ENCODE data around the gene TSHZ2.

Gene TSHZ2

GRCh38 chr20:53040693-53041589, 68.8 kb downstream of the TSHZ2 start:
- TF ChIP-seq, protein P1, sequence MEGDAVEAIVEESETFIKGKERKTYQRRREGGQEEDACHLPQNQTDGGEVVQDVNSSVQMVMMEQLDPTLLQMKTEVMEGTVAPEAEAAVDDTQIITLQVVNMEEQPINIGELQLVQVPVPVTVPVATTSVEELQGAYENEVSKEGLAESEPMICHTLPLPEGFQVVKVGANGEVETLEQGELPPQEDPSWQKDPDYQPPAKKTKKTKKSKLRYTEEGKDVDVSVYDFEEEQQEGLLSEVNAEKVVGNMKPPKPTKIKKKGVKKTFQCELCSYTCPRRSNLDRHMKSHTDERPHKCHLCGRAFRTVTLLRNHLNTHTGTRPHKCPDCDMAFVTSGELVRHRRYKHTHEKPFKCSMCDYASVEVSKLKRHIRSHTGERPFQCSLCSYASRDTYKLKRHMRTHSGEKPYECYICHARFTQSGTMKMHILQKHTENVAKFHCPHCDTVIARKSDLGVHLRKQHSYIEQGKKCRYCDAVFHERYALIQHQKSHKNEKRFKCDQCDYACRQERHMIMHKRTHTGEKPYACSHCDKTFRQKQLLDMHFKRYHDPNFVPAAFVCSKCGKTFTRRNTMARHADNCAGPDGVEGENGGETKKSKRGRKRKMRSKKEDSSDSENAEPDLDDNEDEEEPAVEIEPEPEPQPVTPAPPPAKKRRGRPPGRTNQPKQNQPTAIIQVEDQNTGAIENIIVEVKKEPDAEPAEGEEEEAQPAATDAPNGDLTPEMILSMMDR (IDR thresholded peaks at IDR 0.05; ENCODE audit: low read depth, low read length) = no peak
- H3K4me3 ChIP-seq (replicated peaks in 1 of 2; ENCODE audit: low read depth in 2 of 2, low read length in 2 of 2) = no peak overlapping the region
- DNase-seq (ENCODE audit: low read depth in 2 of 2) = peak in 1 of 2 donors; percentile 25

DNA sequence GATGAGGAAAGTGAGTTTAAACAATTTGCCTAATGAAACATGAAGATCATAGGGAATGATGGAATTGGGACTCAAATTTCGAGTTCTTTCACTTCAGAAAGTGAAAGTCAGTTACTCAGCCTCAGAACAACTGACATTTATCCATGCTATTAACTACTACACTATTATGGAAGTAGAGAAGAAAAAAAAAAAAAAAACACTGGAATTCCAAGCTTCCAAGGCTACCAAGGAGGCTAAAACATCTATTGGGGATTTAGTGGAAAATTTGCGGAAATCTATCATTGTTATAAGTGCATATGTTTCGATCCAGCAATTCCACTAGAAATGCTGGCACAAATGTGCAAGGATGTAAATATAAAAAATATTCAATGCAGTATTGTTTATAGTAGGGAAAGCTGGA, 70.4 kb downstream of the TSHZ2 start:
- no peak for DNase-seq (ENCODE audit: low read depth in 2 of 2)
- H3K4me3 ChIP-seq (replicated peaks in 1 of 2; ENCODE audit: low read depth in 2 of 2, low read length in 2 of 2) = no peak overlapping the region

DNA sequence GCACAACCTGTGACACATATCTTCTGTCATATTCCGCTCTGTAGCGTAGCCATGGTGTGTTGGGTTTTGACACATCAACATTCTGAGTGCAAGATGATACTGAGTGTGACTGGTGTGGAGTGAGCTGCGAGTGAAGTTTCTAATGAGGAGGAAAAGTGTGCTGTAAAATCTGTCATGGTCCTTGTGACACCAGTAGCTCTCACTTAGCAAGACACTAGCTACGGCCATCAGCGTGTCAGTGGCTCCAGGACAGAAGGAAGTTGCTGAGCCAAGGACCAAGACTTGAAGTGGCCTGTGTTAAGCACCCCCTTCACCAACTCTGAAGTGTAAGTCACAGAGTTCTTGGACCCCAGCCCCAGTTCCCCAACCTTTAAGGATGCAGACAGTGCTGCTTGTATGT, 72.1 kb downstream of the TSHZ2 start:
- TF ChIP-seq, protein P1 (IDR thresholded peaks at IDR 0.05; ENCODE audit: low read depth, low read length) = no peak
- DNase-seq (ENCODE audit: low read depth in 2 of 2) = no peak
- no peak overlapping the region for H3K4me3 ChIP-seq (replicated peaks in 1 of 2; ENCODE audit: low read depth in 2 of 2, low read length in 2 of 2)

More for the DNA sequence above, 70.4 kb downstream of the TSHZ2 start:
- TF ChIP-seq, protein P1 (IDR thresholded peaks at IDR 0.05; ENCODE audit: low read depth, low read length) = no peak

- TF ChIP-seq, protein P1 (IDR thresholded peaks at IDR 0.05; ENCODE audit: low read depth, low read length) = no peak
- H3K4me3 ChIP-seq (replicated peaks in 1 of 2; ENCODE audit: low read depth in 2 of 2, low read length in 2 of 2) = no peak overlapping the region
- peak in 1 of 2 donors; percentile 56 for DNase-seq (ENCODE audit: low read depth in 2 of 2)
Measured at GRCh38 chr20:53045941-53046340, 73.8 kb downstream of the TSHZ2 start.

GRCh38 chr20:53047203-53047602, 75.0 kb downstream of the TSHZ2 start:
- TF ChIP-seq, protein P1 (IDR thresholded peaks at IDR 0.05; ENCODE audit: low read depth, low read length) = no peak
- H3K4me3 ChIP-seq (replicated peaks in 1 of 2; ENCODE audit: low read depth in 2 of 2, low read length in 2 of 2) = no peak overlapping the region

DNA sequence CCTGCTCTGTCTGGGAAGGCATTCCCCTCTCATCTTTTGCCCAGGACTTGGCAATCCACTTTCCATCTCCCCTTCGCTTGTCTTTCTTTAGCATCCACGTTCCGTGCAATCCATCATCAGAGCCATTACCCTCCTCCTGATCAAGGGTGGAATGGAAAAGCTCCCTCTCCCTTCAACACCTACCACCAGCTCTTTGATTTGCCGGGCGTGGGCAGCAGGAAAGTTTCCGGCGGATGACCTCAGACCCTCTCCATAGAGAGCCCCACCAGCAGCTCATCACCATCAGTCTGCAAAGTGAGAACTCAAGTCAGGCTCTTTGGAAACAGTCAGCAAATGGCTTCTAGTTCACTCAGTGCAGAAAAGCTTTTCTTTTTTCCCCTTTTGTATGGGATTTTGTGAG, 76.2 kb downstream of the TSHZ2 start:
- no peak overlapping the region for H3K4me3 ChIP-seq (replicated peaks in 1 of 2; ENCODE audit: low read depth in 2 of 2, low read length in 2 of 2)
- DNase-seq (ENCODE audit: low read depth in 2 of 2) = no peak
- TF ChIP-seq, protein P1 (IDR thresholded peaks at IDR 0.05; ENCODE audit: low read depth, low read length) = no peak

More at GRCh38 chr20:53047203-53047602, 75.0 kb downstream of the TSHZ2 start:
- no peak for DNase-seq (ENCODE audit: low read depth in 2 of 2)

All from cardiac fibroblast (primary cell).